Suppressor macrophage treated with lipopolysaccharide for 4 hours (primary cell): ENCODE results near the gene CDX1.
A peak's percentile ranks its signal among the peaks of the same experiment; 100 is the strongest.

ENCODE experiments used
- DNase-seq: peaks from one replicate; pipeline ENCODE4 v3.0.0-alpha.2; 2020

The CDX1 gene

DNA sequence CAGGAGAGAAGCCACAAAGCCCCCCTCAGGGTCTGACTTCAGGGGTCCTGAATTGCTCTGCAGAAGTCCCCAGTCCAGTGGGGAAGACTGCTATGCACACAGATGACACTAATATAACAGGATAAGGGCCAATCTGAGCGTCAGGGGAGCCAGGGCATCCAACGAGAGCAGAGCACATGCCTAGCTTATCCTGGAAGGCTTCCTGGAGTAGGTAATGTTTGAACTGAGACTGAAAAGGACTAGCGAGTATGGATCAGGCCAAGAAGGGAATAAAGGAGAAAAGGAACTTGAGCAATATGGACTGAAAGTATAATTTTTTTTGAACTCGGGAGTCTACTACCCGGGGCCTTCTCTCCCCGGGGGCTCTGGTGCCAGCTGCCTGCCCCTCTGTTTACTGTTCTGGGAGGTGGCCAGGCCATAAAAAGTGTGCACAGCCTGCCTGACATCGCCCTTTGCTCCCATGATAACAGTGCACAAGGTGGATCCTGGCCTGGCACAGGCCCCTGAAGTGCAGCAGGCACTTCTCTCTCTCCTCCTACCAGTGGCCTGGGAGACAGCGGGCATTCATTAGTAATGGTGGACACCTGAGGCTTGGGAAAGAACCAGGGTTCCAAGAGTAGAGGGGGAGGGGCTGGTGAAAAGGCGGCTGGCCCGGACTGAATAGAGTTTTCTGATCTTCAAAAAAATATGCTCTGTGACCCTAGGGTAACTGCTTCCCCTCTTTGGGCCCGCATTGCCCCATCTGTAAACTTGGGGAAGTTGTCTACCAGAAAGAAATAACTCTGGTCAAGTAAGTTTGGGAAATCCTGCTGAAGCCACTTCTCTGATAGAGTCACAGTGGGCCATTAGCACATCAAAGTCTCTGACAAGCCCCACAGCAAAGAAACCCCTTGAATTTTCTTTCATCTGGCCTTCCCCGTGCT is 18.7 kb downstream of the CDX1 start:
- peak; percentile 60 for DNase-seq

DNA sequence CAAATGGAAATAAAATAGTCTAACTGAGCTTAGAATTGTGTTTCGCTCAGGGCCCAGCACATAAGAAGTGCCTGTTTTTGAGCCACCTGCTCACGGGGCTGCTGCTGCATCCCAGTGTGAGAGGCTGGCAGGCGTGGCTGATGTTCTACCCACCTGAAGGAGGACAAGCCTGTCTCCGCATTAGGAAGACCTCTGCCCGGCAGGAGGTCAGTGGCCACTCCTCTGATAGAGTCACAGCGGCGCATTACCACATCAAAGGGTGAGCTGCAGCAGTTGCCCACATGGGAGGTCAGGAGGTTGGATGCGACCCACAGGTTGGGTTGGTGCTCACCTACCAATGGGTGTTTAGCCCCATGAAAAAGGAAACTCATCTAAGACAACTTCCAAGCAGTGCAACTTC is 19.6 kb downstream of the CDX1 start:
- no peak for DNase-seq

GRCh38 chr5:150186897-150187296 is 20.3 kb downstream of the CDX1 start:
- no peak for DNase-seq

DNA sequence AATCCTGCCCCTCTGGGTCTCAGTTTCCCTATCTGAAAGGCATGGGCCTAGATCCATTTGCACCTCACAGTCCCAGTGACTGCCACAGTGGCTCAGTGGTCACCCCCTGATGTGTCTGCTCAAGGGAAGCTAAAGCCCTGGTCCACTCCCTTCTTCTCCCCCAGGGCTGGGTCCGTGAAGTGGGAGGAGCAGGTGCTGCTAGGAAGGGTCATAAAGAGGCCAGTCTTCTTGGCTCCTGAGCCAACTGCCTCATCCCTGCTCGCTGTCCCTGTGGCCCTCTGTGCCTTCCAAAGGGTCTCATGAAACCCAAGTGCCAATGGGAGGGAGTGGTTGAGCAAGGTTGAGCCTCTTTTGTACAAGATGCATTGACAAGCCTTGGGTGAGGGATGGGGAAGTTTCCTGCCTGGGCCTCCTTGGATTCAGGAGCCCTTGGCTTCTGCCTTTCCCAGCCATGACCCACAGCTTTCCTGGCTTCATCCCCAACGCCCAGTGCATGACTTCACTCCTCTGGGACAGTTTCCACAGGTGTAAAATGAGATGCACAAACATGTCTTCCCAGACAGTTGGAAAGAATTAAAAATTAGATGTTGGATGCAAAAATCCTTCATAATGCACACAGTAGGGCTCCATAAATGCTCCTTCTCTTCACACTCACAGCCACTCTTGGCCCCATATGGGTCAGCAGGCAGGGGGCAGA is 21.7 kb downstream of the CDX1 start:
- no peak for DNase-seq

GRCh38 chr5:150189326-150189725 is 22.7 kb downstream of the CDX1 start:
- peak; percentile 42 for DNase-seq

DNA sequence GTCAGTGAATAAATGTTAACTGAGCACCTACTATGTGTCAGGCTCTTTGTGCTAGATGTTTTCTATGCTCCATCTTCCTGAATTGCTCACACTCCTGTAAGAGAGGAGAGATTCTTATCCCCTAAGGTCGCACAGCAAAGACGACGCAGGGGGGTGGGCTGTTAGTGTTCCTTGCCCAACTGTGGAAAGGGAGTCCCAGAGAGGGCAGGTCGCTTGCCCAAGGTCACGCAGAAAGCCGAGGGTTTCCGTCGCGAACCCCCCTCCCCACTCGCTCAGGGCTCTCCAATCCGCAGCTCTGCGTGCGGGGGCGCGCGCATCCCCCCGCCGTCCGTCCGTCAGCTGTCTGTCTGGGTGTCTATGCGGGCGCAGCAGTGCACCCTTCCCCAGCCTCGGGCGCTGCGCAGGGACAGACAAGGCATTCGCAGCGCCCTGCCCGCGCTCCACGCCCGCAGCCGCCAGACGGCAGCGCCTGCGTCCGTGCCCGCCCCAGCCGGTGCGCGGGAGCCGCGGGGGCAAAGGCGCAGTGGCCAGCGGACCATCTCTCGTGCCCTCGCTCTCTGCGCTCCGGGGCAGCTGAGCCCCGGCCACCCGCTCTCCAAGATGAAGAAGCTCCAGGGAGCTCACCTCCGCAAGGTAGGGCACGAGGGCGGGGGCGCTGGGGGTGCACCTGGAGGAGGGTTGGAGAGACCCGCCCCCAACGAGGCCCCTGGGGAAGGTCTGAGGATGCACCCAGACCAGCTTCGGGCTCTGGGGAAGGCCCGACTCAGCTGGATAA is 23.3 kb downstream of the CDX1 start, which contains the start of gene SLC6A7:
TSS of gene SLC6A7 (plus strand) at position 335 of the 775 bp plus-strand sequence. CDS start at position 601, 266 bp downstream.
- DNase-seq = no peak

- no peak for DNase-seq
Observed at GRCh38 chr5:150190503-150190979, 24.0 kb downstream of the CDX1 start.

GRCh38 chr5:150190987-150191386 is 24.4 kb downstream of the CDX1 start:
- no peak for DNase-seq

GRCh38 chr5:150192462-150192861 is 25.9 kb downstream of the CDX1 start:
- DNase-seq = no peak

DNA sequence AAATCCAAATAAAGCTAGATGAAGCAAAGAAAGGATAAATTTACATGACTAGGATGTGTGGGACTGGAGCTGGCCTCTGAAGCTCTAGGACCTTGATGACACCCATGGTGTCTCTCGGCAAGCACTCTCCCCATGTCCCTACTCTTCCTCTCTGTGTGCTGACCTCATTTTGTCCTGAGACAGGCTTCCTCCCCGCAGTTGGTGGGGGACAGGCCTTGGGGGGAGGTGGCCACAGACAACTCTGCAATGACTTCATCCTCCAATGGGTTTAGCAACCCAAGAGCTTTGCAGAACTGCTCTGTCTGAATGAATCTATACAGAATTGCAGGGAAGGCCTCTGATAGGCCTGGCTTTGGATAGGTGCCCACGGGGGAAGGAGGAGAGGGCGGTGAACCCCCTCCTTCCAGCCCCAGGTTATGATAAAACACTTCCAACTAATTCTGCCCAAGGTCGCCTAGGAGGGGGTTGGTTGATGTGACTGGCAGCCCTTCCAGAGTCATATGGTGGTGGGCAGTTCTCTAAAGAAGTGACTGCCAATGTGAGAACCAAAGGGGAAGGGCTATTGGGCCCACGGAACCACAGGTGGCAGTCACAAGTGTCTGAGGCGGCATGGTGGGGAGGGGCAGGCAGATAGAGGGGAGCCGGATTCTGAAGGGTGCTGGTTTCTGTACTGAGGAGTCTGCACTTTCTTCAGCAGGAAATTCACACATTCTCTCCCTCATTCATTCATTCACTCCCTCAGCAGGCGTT is 29.3 kb downstream of the CDX1 start:
- DNase-seq = peak; percentile 46

- DNase-seq = no peak
Observed at GRCh38 chr5:150196514-150196913, 29.9 kb downstream of the CDX1 start.

DNA sequence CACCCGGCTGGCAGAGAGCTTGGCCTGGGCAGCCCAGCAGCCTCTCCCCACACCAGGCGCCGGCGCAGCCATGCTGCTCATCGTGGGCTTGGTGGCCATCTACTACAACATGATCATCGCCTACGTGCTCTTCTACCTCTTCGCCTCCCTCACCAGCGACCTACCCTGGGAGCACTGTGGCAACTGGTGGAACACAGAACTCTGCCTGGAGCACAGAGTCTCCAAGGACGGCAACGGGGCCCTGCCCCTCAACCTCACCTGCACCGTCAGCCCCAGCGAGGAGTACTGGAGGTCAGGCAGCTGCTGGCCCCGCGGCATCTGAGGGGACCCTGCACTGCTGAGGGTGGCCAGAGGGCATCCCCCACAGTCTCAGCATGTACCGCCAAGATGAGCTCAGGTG is 30.4 kb downstream of the CDX1 start:
- no peak for DNase-seq

GRCh38 chr5:150197476-150197875 is 30.9 kb downstream of the CDX1 start:
- DNase-seq = no peak

DNA sequence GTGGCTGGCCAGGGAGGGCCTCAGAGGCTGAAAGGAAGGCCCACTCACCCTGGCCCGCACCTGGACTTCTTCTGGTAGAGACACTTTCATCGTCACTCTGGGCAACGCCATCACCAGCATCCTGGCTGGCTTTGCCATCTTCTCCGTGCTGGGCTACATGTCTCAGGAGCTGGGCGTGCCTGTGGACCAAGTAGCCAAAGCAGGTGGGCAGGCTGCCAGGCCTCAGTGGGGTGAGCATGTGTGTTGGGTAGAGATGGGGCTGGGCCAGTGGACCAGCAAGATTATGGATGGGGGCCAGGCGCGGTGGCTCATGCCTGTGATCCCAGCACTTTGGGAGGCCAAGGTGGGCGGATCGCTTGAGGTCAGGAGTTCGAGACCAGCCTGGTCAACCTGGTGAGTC is 35.9 kb downstream of the CDX1 start:
- DNase-seq = no peak

DNA sequence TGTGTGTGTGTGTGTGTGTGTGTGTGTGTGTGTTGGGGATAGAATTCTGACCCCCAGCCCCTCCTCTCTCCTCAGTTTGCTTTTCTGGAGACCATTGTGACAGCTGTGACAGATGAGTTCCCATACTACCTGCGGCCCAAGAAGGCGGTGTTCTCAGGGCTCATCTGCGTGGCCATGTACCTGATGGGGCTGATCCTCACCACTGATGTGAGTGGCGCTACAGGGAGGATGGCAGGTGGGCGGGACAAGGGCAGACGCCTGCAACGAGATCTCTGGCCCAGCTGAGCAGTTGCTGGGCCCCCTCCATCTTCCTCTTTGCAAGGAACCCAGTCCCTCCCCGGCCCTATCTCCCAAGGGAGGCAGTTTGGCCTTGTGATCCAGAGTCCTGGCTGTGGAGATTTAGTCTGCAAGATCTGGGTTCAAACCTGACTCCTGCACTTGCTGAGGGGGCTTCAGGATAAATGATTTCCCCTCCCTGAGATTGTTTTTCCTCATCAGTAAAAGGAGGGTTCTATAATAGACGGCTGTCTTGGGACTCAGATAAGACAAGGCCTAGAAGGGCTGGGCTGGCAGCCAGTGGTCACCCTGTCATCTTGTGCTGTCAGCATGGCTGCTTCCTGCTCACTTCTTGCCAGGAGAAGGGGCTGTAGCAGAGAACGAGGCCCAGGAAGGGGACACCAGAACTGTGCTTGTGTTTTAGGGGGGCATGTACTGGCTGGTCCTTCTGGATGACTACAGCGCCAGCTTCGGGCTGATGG is 37.4 kb downstream of the CDX1 start:
- no peak for DNase-seq

GRCh38 chr5:150204590-150204960 is 38.0 kb downstream of the CDX1 start:
- DNase-seq = no peak

DNA sequence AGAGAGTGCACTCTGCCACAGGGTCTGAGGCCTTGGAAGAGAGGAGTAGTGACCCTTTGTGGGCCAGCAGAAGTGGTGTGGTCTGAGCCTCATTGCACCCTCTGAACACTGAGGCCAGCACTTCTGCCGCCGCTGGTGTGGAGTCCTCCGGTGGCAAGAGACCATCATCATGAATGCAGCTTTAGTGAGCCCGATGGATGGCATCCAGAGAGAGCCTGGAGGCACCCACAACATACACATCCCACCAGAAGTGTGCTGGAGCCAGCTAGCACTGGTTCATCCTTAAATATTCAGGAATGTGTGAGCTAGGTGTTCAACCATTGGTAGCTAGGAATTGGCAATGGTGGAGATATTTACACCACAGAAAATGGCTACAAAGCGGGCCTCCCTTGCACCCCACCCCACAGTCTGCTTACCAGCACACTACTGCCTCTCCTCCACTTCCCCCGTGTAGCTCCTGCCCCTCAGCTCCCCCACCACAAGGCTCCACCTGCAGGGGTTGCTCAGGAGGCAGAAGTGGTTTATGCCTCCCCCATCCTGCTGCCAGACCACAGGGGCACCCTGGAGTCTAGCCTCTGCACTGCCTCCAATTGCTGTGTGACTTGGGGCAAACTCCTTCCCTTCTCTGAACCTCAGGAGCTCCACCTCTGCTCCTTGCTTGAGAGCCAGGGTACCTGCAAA is 39.7 kb downstream of the CDX1 start:
- no peak for DNase-seq

- no peak for DNase-seq
Observed at GRCh38 chr5:150206779-150207115, 40.2 kb downstream of the CDX1 start.

GRCh38 chr5:150208187-150209098 is 41.9 kb downstream of the CDX1 start:
- no peak for DNase-seq

DNA sequence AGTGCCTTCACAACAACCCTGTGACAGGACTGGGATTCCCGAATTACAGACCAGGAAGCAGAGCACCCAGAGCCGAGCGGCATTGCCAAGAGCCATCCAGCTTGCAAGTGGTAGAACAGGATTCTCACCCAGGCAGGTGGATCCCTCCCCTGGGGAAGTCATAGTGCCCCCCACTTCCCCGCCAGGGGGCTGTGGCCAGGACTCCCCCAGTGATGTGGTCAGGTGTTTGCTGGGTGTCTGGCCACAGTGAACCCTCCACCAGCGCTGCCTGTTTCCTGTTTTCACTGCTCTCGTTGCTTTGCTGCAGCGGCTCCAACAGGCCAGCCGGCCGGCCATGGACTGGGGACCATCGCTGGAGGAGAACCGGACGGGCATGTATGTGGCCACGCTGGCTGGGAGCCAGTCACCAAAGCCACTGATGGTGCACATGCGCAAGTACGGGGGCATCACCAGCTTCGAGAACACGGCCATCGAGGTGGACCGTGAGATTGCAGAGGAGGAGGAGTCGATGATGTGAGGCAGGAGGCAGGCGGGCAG is 42.6 kb downstream of the CDX1 start:
- DNase-seq = peak; percentile 90
